Measurements from ENCODE around the gene NPC1L1.

Gene NPC1L1

GRCh38 chr7:44471850-44472249, 69.3 kb downstream of the NPC1L1 start:
- no peak for DNase-seq (ENCODE audit: low spot score)

GRCh38 chr7:44471436-44471835, 69.7 kb downstream of the NPC1L1 start:
- DNase-seq (ENCODE audit: low spot score): no peak

DNA sequence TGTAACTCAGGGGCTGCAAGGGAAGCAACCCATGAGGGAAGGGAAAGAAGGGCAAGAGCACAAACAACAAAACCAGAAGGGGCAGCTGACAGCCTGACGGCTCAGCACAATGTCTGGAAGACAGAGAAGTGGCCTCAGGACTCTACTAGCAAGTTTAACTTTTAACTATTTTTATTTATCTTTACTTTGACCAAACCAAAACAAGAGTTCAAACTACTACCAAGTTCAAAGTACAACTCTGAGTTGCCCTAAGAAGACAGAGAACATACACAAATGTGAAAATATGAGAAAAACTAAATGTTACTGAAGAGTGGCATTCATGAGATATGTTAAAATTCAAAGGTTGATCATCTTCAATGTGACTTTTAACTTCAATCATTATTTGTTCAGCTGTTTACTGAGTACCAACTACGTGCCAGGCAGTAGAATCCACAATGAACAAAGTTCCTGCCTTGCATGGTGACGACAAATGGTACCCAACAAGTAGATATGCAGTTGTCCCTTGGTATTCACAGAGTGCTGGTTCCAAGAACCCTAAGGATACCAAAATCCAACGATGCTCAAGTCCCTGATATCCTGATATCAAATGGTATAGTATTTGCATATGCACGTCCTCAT, 70.4 kb downstream of the NPC1L1 start:
- DNase-seq (ENCODE audit: low spot score): no peak

DNA sequence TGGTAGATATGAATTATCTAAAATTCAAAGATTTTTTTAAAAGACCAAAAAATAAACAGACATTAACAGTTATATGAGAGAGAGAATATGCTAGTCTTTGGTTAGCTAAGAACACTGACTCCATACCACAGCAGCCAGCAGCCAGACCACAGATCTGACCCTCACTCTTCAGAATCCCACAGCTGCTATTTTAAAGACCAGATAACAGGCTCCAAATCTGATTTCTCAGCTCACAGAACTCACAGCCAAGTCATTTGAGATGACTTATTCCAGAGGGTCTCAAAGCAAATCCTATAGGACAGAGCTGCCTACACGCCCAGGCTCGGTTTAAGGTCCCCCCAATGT, 71.0 kb downstream of the NPC1L1 start:
- DNase-seq (ENCODE audit: low spot score): no peak

- no peak for DNase-seq (ENCODE audit: low spot score)
Measured at GRCh38 chr7:44469461-44470134, 71.5 kb downstream of the NPC1L1 start.

GRCh38 chr7:44467217-44467548, 73.9 kb downstream of the NPC1L1 start:
- DNase-seq (ENCODE audit: low spot score): no peak

- DNase-seq (ENCODE audit: low spot score): no peak
Measured at GRCh38 chr7:44466300-44467216, 74.6 kb downstream of the NPC1L1 start.

DNA sequence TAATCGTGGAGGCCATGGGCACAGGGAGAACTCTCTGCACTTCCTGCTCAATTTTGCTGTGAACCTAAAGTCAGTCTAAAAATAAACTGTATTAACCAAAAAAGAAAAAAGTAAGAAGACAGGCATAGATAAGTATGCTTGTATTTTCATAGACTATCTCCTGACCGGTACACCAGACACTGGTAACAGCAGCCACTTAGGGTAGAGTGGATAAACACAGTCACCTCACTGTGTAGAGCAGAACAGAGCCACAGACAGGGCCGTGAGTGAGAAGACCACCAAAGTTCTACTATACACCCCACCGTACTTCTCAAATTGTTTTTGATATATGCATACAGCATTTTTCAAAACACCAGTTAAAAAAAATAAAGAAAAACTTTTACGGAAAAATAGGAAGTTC, 75.6 kb downstream of the NPC1L1 start:
- DNase-seq (ENCODE audit: low spot score): no peak

DNA sequence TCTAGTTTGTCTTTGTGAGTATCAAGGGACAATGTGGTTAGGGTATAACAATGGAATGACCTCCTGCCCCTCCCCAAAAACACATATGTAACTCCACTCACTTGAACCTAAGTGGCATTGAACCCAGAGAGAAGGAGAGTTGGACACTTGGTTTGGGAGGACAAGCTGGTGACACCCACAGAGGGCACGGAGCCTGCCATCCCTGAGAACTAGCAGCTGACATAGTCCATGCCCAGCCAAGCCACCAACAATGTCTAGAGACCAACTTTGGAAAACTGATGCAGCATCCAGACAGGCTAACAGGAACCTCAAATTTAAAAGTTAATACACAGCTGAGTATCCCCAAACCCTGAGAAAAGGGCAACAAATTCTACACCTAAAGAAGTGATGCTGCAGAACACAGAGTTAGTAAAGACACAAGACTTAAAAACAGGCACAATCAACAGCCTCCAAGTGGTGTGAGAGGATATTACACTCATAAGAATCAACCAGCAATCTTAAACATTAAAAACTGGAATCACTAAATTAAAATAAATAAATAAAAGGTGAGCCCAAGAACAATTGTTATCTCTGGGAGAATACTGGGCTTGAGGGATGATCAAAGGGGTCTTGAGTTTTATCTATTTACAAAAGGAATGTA, 77.8 kb downstream of the NPC1L1 start:
- no peak for DNase-seq (ENCODE audit: low spot score)

Measured in globus pallidus (tissue), 1 donor.